Left forelimb (tissue), 1 donor: ENCODE results near the gene PGM2L1.

Experiments used
- DNase-seq: peaks from one replicate; pipeline ENCODE4 v3.0.0-alpha.2; 2018; ENCODE audit warnings: low spot score

Gene PGM2L1

DNA sequence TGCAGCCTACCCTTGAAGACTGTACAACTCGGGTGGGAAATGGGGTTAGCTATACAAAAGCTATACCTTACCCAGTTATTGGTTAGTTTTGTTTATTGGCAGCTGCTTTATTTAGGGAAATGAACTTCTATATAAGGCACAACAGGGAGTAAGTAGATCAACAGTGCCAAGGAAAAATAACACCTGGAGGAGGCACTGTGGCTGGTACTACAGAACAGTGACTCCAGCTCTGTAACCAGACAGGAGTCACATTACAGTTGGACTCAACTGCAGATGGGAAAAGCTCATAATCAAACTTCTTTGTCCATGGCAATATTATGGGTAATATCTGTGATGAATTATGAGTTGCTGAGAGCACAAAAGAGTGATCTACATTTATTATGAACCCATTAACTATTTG lies 100.7 kb downstream of the PGM2L1 start:
- no peak for DNase-seq

DNA sequence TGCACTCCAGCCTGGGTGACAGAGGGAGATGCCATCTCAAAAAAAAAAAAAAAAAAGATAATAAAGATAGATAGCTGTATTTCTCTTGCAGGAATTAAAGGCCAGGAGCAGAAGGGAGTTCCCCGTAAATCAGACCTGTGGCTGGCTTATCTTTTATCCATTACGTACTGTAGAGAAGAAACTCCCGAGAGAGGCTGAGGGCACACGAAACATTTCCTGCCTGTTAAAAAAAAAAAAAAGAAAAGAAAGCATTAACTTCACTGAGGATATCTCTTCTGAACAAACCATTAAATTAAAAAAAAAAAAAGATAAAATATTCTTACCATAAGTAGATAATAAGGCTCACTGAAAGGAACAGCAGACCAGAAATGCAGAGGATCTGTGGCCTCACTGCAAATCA lies 109.3 kb downstream of the PGM2L1 start:
- DNase-seq, result no peak

DNA sequence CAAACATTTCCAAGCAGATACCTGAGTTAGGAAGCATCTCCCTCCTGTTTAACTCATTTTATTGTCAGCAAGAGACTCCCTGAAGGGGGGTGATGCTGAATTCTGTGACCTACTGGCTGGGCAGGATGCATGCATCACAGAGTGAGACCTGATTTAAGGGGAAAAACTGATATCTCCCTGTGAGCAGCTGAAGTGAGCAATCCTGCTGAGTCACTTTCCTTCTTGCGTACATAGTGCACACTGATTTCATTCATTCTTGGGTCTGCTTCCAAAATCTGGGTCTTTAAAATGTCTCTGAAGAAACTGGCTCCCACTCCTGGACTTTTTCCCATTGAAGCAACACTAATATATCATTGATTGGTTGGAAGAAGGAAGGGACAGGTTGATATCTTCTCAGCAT lies 110.1 kb downstream of the PGM2L1 start:
- no peak for DNase-seq

DNA sequence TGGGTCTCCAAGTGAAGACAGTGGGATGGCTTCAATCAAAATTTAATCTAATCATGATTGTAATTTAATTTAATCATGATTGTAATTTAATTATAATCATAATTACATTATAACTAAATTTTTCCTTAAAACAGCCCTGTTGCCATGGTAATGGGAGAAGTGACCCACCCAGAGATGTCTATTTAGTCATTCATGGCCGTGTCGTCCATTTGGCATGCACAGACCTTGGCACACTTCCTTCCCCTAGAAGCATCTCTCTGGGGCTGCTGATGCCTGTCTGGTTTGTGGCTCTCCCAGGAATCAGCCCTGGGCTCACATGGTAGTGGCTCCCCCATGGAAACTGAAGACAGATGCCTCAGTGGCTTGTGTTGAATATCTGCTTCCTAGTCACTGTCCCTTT lies 113.8 kb downstream of the PGM2L1 start:
- DNase-seq, result no peak

DNA sequence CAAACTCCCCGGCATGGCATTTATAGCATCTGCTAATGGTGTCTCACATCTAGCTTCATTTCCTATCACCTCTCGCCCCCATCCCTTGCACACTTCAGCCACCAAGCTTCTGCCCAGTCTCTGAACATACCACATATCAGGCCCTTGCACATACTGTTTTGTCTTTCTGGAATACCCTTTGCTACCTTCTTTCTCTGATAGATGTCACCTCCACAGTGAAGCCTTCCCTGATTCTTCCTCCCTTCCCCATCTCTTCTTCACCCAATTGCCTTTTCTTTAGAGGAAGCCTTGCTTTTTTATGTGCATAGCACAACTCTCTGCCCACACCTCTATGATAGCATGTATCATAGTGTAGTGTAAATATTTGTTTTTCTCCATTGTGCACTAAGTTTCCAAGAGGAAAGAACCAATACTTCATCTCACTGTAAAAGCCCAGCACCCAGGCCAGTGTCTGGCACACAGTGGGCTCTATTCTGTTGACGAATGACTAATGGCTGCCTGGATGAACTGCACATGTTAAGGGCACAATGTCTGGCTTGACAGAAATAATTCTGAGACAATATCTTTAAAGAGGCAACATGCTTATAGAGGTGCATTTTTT lies 114.6 kb downstream of the PGM2L1 start:
- no peak for DNase-seq

DNA sequence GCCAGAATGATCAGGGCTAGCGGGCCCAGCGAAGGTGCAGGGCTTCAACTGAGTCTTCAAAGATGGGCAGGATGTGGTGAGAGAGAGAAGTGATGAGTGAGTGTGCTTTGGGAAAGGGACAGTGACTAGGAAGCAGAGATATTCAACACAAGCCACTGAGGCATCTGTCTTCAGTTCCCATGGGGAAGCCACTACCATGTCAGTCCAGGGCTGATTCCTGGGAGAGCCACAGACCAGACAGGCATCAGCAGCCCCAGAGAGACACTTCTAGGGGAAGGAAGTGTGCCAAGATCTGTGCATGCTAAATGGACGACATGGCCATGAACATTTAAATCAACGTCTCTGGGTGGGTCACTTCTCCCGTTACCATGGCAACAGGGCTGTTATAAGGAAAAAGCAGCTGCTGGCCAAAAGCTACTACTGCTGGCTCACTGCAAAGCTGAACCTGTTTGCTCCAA lies 115.3 kb downstream of the PGM2L1 start:
- no peak for DNase-seq

DNA sequence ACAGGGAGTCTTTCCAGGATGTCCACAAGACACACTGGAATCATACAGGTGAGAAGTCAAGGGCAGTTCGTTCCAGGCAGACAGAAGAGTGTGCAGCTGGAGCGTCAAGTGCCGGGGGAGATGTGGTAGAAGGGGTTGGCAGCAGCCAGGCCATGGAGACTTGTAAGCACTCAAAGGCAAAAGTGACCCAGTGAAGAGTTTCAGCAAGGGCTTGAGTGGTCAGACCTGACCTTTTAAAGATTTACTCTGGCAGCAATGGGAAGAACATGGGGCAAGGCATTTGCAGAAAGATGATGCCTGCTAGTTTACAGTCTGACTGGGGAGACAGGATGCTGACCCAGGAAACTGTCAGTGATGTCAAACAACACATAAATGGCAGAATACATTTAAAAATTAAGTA lies 115.8 kb downstream of the PGM2L1 start:
- no peak for DNase-seq

DNA sequence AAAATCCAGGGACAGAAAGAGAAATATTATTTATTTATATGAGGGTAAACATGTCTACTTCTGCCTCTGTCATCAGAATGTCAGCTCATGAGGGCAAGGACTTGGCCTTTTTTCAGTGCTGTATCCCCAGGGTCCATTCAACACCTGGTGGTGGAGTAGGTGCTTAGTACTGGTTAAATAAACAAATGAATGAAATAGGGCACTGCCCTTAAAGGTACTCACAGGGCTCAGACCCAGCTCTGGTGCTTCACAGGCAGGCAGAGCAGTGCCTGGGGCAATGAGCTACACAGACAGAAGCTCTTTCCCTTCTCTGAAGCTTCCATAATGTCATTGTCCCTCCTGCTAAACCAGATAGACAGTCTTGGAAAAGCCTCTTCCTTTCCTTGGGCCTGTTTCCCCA lies 117.7 kb downstream of the PGM2L1 start:
- DNase-seq, result no peak
